Body of pancreas (tissue), 4 donors: ENCODE data around the gene ARHGAP26. TPM values are rescaled to one million over a fixed set of nuclear protein-coding genes. Genes with fewer than 3 reads are reported as not detected.

Experiments used
- ATAC-seq: fragments of 150-250 bp; one replicate; pipeline ENCODE4 v1.9.1; 2016
- DNase-seq, 4 donors: peaks; one replicate each; pipeline ENCODE4 v3.0.0-alpha.2; 2019
- H3K27ac ChIP-seq, 4 donors: fragments of 200-600 bp; sonication (generic); 1 replicate in 3 of 4; 2 replicates in 1 of 4; pipeline versions ENCODE4 v1.5.1 to v1.6.1; 2016 to 2019; ENCODE audit warnings: mild to moderate bottlenecking in 1 of 4, mixed read lengths in 1 of 4, moderate library complexity in 1 of 4
- H3K27me3 ChIP-seq, 2 donors: fragments of 200-600 bp; sonication (generic); one replicate each; pipeline ENCODE4 v1.6.0; 2016; ENCODE audit warnings: mild to moderate bottlenecking in 1 of 2
- H3K36me3 ChIP-seq, 2 donors: fragments of 200-600 bp; sonication (generic); replicated peaks in 1 of 2; 2 replicates each; pipeline ENCODE4 v1.5.1; 2016; ENCODE audit warnings: low read depth in 2 of 2; ENCODE audit not compliant: insufficient read depth in 1 of 2
- H3K4me1 ChIP-seq: fragments of 200-600 bp; sonication (generic); one replicate; pipeline ENCODE4 v1.6.0; 2016
- H3K4me3 ChIP-seq, 2 donors: fragments of 200-600 bp; sonication (generic); 1 replicate in 1 of 2; 2 replicates in 1 of 2; pipeline ENCODE4 v1.5.1; 2016 to 2019
- H3K9me3 ChIP-seq, 3 donors: fragments of 200-600 bp; sonication (generic); 1 replicate in 2 of 3; 2 replicates in 1 of 3; pipeline ENCODE4 v1.5.1; 2016
- POLR2A ChIP-seq, 3 donors: fragments of 450-650 bp; IDR thresholded peaks; one replicate each; pipeline ENCODE4 v1.6.1; 2016; ENCODE audit warnings: antibody characterized with exemption in 3 of 3, mild to moderate bottlenecking in 2 of 3
- WGBS, 2 donors: methylation state at CpG; one replicate each; pipeline ENCODE4 v1.1.5; 2017; 5-methylcytosine and 5-hydroxymethylcytosine counted together
- intact Hi-C: fragments of 100-400 bp; cut with DNase I; formaldehyde crosslinking; loops from one replicate; pipeline ENCODE4 v1.15.1; 2023
- total RNA-seq, 2 donors: library from RNA; depleted of rRNA; stranded (reverse); fragments of >200 nt; gene quantifications; one replicate each; pipeline ENCODE4 v1.1.0, GENCODE V29; 2016
- TF ChIP-seq, protein P1 (sequence below), 7 experiments: fragments of 450-650 bp in 4 of 7; fragments of 200-600 bp in 3 of 7; sonication (generic) in 3 of 7; IDR thresholded peaks; one replicate each; pipeline ENCODE4 v1.5.1; 2016 to 2019; ENCODE audit warnings: antibody characterized with exemption in 7 of 7

The ARHGAP26 gene
- total RNA-seq, 2 donors from 2014 or later, result 12.5 to 14.2 TPM

DNA sequence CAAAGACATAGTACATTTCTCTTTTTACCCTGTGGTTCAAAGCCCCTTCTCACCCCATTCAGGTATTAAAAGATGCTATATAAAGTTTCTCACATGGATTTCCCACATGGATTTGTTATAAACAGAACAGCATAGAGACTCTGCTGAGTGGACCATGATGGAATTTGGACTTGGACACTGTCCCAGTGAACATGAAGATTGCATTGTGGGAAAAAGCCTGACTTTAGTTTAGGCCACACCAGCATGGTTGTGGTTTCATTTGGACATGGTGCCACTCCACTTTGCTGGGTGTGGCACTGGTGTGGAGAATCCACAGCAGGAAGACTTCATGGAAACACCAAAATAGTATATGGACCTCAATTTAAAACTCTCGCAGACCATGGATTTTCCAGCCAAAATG, 124.6 kb downstream of the ARHGAP26 start:
- ATAC-seq (no peak), DNase-seq (no peak)
- Histone ChIP-seq H3K27ac (no peak overlapping the region), H3K9me3 (no peaks in the 10 kb centered on the region), H3K27me3 (no peaks in the 10 kb centered on the region), H3K36me3 (no peaks in the 10 kb centered on the region), H3K4me1 (no peaks in the 10 kb centered on the region), H3K4me3 (no peak overlapping the region)
- 95 to 96% methylated on average over 1 of the region's 1 CpG for WGBS, 2 donors
- intact Hi-C loops, result no loop called here
- TF ChIP-seq, protein P1, sequence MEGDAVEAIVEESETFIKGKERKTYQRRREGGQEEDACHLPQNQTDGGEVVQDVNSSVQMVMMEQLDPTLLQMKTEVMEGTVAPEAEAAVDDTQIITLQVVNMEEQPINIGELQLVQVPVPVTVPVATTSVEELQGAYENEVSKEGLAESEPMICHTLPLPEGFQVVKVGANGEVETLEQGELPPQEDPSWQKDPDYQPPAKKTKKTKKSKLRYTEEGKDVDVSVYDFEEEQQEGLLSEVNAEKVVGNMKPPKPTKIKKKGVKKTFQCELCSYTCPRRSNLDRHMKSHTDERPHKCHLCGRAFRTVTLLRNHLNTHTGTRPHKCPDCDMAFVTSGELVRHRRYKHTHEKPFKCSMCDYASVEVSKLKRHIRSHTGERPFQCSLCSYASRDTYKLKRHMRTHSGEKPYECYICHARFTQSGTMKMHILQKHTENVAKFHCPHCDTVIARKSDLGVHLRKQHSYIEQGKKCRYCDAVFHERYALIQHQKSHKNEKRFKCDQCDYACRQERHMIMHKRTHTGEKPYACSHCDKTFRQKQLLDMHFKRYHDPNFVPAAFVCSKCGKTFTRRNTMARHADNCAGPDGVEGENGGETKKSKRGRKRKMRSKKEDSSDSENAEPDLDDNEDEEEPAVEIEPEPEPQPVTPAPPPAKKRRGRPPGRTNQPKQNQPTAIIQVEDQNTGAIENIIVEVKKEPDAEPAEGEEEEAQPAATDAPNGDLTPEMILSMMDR (IDR thresholded peaks at IDR 0.05), result no peak
- TF ChIP-seq POLR2A (IDR thresholded peaks at IDR 0.05), result no peak

GRCh38 chr5:142896325-142897007, 126.3 kb downstream of the ARHGAP26 start:
- H3K4me1 ChIP-seq, result no peaks in the 10 kb centered on the region
- no peak for ATAC-seq
- H3K4me3 ChIP-seq, result no peak overlapping the region
- TF ChIP-seq, protein P1 (IDR thresholded peaks at IDR 0.05), result no peak
- TF ChIP-seq POLR2A (IDR thresholded peaks at IDR 0.05), result no peak
- no peaks in the 10 kb centered on the region for H3K27me3 ChIP-seq
- intact Hi-C loops, result no loop called here
- DNase-seq, result no peak
- WGBS, 2 donors, result 61 to 65% methylated on average over 2 of the region's 2 CpGs
- H3K9me3 ChIP-seq, result no peaks in the 10 kb centered on the region
- H3K27ac ChIP-seq, result no peak overlapping the region
- H3K36me3 ChIP-seq, result no peaks in the 10 kb centered on the region

- intact Hi-C loops, result no loop called here
- 95 to 96% methylated on average over 4 of the region's 4 CpGs for WGBS, 2 donors
- no peaks in the 10 kb centered on the region for H3K9me3 ChIP-seq
- ATAC-seq, result no peak
- H3K4me3 ChIP-seq, result no peak overlapping the region
- TF ChIP-seq, protein P1 (IDR thresholded peaks at IDR 0.05), result no peak
- TF ChIP-seq POLR2A (IDR thresholded peaks at IDR 0.05), result no peak
- DNase-seq, result no peak
- H3K27ac ChIP-seq, result no peak overlapping the region
- H3K27me3 ChIP-seq, result no peaks in the 10 kb centered on the region
- no peaks in the 10 kb centered on the region for H3K4me1 ChIP-seq
- H3K36me3 ChIP-seq, result no peaks in the 10 kb centered on the region
Observed at GRCh38 chr5:142897328-142897727, 127.2 kb downstream of the ARHGAP26 start.

GRCh38 chr5:142900927-142901326, 130.8 kb downstream of the ARHGAP26 start:
- intact Hi-C loops, result no loop called here
- H3K4me3 ChIP-seq, result no peak overlapping the region
- DNase-seq, result no peak
- H3K27ac ChIP-seq, result no peak overlapping the region
- H3K4me1 ChIP-seq, result no peaks in the 10 kb centered on the region
- ATAC-seq, result no peak
- no peaks in the 10 kb centered on the region for H3K9me3 ChIP-seq
- WGBS, 2 donors, result 82 to 84% methylated on average over 5 of the region's 5 CpGs
- TF ChIP-seq, protein P1 (IDR thresholded peaks at IDR 0.05), result no peak
- no peak for TF ChIP-seq POLR2A (IDR thresholded peaks at IDR 0.05)
- peaks cover 0 to 3% of the 10 kb centered on the region in 2 donors for H3K36me3 ChIP-seq
- no peaks in the 10 kb centered on the region for H3K27me3 ChIP-seq
